Stimulated activated CD4-positive, alpha-beta T cell treated with anti-CD3 and anti-CD28 coated beads, Interleukin-15, amount 100 ng/mL, for 1 hour (primary cell): ENCODE measurements around the gene HRH1.

Experiments used
- DNase-seq, 2 donors: peaks; one replicate each; pipeline ENCODE4 v3.0.0-alpha.2; 2020; ENCODE audit warnings: low read depth in 1 of 2, low spot score in 1 of 2

The HRH1 gene

GRCh38 chr3:11272906-11273574 is 118.7 kb downstream of the HRH1 start:
- no peak for DNase-seq

- no peak for DNase-seq
Observed at GRCh38 chr3:11273891-11274291, 119.6 kb downstream of the HRH1 start.

GRCh38 chr3:11274566-11275142 is 120.4 kb downstream of the HRH1 start:
- no peak for DNase-seq

GRCh38 chr3:11275926-11276325 is 121.6 kb downstream of the HRH1 start:
- no peak for DNase-seq

GRCh38 chr3:11276901-11277300 is 122.6 kb downstream of the HRH1 start:
- no peak for DNase-seq

GRCh38 chr3:11282250-11283138 is 128.2 kb downstream of the HRH1 start:
- no peak for DNase-seq

GRCh38 chr3:11283139-11283475 is 128.8 kb downstream of the HRH1 start:
- no peak for DNase-seq

- no peak for DNase-seq
Observed at GRCh38 chr3:11284011-11284410, 129.7 kb downstream of the HRH1 start.

GRCh38 chr3:11285471-11285870 is 131.2 kb downstream of the HRH1 start:
- no peak for DNase-seq

GRCh38 chr3:11287404-11287803 is 133.1 kb downstream of the HRH1 start:
- no peak for DNase-seq

- no peak for DNase-seq
Observed at GRCh38 chr3:11288021-11288491, 133.8 kb downstream of the HRH1 start.

- DNase-seq, result no peak
Observed at GRCh38 chr3:11288786-11289637, 134.7 kb downstream of the HRH1 start.

- no peak for DNase-seq
Observed at GRCh38 chr3:11289864-11290263, 135.6 kb downstream of the HRH1 start.

- no peak for DNase-seq
Observed at GRCh38 chr3:11290743-11291680, 136.7 kb downstream of the HRH1 start.

GRCh38 chr3:11291808-11292207 is 137.5 kb downstream of the HRH1 start:
- no peak for DNase-seq

- no peak for DNase-seq
Observed at GRCh38 chr3:11297126-11297525, 142.8 kb downstream of the HRH1 start.

- DNase-seq, result no peak
Observed at GRCh38 chr3:11300970-11301369, 146.7 kb downstream of the HRH1 start.

- no peak for DNase-seq
Observed at GRCh38 chr3:11302444-11302843, 148.2 kb downstream of the HRH1 start.

- DNase-seq, result no peak
Observed at GRCh38 chr3:11304175-11304574, 149.9 kb downstream of the HRH1 start.

GRCh38 chr3:11305509-11305908 is 151.2 kb downstream of the HRH1 start:
- DNase-seq, result no peak
